Measurements from ENCODE around the gene SGK1.

SGK1 gene

DNA sequence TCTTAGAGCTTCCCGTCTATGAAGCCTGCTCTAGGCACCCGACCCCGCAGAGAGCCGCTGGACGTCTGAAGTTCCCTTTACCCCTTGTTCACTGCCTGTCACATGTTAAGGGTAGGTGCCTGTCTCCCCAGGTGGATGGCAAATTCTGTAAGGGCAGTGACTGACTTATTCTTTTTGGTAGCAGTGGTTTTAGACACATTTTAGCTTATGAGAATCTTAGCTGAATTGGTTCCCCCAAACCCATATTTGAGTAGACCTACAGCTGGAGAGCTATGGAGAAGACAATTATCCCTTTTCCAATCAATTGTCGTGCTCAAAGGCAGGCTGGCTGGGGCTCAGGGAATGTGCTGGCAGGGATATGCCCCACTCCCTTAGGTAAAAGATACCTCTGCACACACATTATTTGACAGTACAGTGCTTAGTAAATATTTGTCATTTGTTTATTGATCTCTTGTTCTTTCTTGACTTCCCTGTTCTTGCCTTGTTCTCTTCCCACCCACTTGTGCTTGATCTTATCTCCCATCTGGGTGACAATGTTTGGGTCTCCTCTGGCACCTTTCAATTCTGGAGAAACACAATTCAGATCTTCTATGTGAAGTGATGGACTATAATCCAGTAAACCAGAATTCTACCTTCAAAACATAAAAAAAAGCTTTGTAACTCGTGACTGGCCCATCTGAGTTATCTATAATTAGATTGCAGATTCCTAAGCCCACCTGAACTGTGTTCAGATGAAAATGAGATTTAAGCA lies 151.2 kb downstream of the SGK1 start:
- DNase-seq (ENCODE audit: extremely low spot score), result no peak
- TF ChIP-seq SP1 (IDR thresholded peaks at IDR 0.05), result no peak
- no peak for TF ChIP-seq NFRKB (IDR thresholded peaks at IDR 0.05)
- TF ChIP-seq, protein P1, sequence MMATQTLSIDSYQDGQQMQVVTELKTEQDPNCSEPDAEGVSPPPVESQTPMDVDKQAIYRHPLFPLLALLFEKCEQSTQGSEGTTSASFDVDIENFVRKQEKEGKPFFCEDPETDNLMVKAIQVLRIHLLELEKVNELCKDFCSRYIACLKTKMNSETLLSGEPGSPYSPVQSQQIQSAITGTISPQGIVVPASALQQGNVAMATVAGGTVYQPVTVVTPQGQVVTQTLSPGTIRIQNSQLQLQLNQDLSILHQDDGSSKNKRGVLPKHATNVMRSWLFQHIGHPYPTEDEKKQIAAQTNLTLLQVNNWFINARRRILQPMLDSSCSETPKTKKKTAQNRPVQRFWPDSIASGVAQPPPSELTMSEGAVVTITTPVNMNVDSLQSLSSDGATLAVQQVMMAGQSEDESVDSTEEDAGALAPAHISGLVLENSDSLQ (IDR thresholded peaks at IDR 0.05), result no peak
- no peak for TF ChIP-seq FOXM1 (IDR thresholded peaks at IDR 0.05; ENCODE audit: borderline replicate concordance)
- no peak for TF ChIP-seq CTBP1 (IDR thresholded peaks at IDR 0.05; ENCODE audit: borderline replicate concordance)
- no peak for TF ChIP-seq HDGF (IDR thresholded peaks at IDR 0.05; ENCODE audit: borderline replicate concordance)
- no peak for TF ChIP-seq TARDBP (IDR thresholded peaks at IDR 0.05)
- TF ChIP-seq ARNT (IDR thresholded peaks at IDR 0.05), result no peak
- no peak for TF ChIP-seq BHLHE40 (IDR thresholded peaks at IDR 0.05; ENCODE audit: borderline replicate concordance)
- TF ChIP-seq LEF1 (IDR thresholded peaks at IDR 0.05; ENCODE audit: borderline replicate concordance), result no peak
- TF ChIP-seq FOXA1 (IDR thresholded peaks at IDR 0.05), result no peak
- no peak for TF ChIP-seq FOXK2 (IDR thresholded peaks at IDR 0.05)
- no peak for TF ChIP-seq L3MBTL2 (conservative IDR thresholded peaks at IDR 0.05)
- POLR2A ChIA-PET, result no interaction called here
- CTCF ChIA-PET, result interaction anchor here (1.0 to 1.5 kb wide), 4 partner anchors 9 to 716 kb away, joined by 3 to 6 read pairs (median 4); no protein-coding TSS in a partner anchor

DNA sequence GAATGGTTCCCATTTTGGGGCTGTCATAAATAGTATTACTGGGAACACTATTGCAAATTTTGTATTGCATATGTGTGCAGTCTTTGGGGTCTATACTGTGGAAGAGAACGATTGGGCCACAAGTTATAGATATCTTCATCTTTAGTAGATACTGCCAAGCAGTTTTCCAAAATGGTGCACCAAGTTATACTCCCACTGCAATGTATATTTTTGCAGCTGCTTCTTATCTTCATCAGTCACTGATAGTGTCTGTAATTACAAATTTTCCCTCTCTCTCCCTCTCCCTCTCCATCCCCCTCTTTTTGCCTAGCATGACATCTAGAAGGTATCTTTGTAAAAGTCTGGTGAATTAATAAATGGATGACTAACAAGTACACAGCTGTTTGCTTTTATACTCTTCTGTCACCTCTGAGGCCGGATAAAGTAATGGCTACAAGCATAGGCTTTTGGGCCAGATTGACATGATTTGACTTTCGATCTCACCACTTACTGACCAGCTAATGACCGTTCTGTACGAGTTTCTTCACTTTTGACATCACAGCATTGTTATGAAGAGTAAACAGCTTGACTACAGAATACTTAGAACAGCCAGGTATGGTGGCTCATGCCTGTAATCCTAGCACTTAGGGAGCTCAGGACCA lies 152.2 kb downstream of the SGK1 start:
- POLR2A ChIA-PET, result no interaction called here
- CTCF ChIA-PET, result interaction anchor here (1.0 to 1.5 kb wide), 2 partner anchors 8 to 717 kb away, joined by 4 to 6 read pairs; no protein-coding TSS in a partner anchor
- TF ChIP-seq BHLHE40 (IDR thresholded peaks at IDR 0.05; ENCODE audit: borderline replicate concordance) (no peak), TARDBP (IDR thresholded peaks at IDR 0.05) (no peak), FOXK2 (IDR thresholded peaks at IDR 0.05) (no peak), ELF4 (IDR thresholded peaks at IDR 0.05) (no peak)
- DNase-seq (ENCODE audit: extremely low spot score), result no peak

DNA sequence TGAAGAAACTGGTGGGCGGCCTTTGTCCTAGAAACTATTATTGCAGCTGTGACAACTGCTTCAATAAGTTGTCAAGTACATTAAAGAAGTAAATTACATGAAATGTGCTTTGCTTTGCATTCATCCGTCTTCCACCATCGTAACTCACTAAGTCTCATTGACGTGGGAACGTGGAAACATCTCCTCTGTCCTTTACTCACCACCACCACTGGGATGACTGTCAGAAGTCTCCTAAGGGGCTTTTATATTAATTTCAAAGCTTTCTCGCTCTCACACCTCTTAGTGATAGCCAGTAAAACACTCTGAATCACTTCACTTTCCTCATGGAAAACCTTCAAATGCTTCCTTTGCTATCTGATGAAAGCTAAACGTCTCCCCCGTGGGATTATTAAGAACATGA lies 153.6 kb downstream of the SGK1 start:
- CTCF ChIA-PET, result interaction anchor here (0.6 kb wide), 1 partner anchor 142 kb away, joined by 5 read pairs; no protein-coding TSS in a partner anchor
- no peak for TF ChIP-seq CTBP1 (IDR thresholded peaks at IDR 0.05; ENCODE audit: borderline replicate concordance)
- no peak for TF ChIP-seq ZNF384 (IDR thresholded peaks at IDR 0.05)
- no peak for TF ChIP-seq SP1 (IDR thresholded peaks at IDR 0.05)
- no peak for TF ChIP-seq FOXA1 (IDR thresholded peaks at IDR 0.05)
- TF ChIP-seq BHLHE40 (IDR thresholded peaks at IDR 0.05; ENCODE audit: borderline replicate concordance), result no peak
- no peak for TF ChIP-seq SUZ12 (IDR thresholded peaks at IDR 0.05)
- no peak for DNase-seq (ENCODE audit: extremely low spot score)
- POLR2A ChIA-PET, result no interaction called here

DNA sequence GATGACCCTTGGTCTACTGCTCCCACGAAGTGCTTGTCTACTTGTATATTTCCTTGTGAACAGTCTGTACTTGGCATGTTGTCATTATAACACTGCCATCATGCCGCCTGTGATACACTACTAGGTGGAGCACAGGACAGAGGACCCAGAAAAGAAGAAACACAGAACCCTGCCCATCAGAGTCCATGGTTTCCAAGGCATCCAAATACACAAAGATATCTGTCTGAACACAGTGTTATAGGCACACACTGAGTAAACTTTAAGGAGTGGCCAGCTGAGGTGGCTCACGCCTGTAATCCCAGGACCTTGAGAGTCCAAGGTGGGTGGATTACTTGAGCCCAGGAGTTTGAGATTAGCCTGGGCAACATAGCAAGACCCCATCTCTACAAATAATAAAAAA lies 155.0 kb downstream of the SGK1 start:
- CTCF ChIA-PET, result no interaction called here
- TF ChIP-seq SP1 (IDR thresholded peaks at IDR 0.05), result no peak
- no peak for TF ChIP-seq BHLHE40 (IDR thresholded peaks at IDR 0.05; ENCODE audit: borderline replicate concordance)
- TF ChIP-seq FOXM1 (IDR thresholded peaks at IDR 0.05; ENCODE audit: borderline replicate concordance), result no peak
- TF ChIP-seq SUZ12 (IDR thresholded peaks at IDR 0.05), result no peak
- no peak for TF ChIP-seq FOXA1 (IDR thresholded peaks at IDR 0.05)
- TF ChIP-seq, protein P1 (IDR thresholded peaks at IDR 0.05), result no peak
- no peak for TF ChIP-seq TARDBP (IDR thresholded peaks at IDR 0.05)
- no peak for TF ChIP-seq ARNT (IDR thresholded peaks at IDR 0.05)
- no peak for TF ChIP-seq FOXK2 (IDR thresholded peaks at IDR 0.05)
- no peak for TF ChIP-seq L3MBTL2 (conservative IDR thresholded peaks at IDR 0.05)
- no peak for TF ChIP-seq LEF1 (IDR thresholded peaks at IDR 0.05; ENCODE audit: borderline replicate concordance)
- TF ChIP-seq ELF4 (IDR thresholded peaks at IDR 0.05), result no peak
- no peak for TF ChIP-seq NFRKB (IDR thresholded peaks at IDR 0.05)
- TF ChIP-seq CTBP1 (IDR thresholded peaks at IDR 0.05; ENCODE audit: borderline replicate concordance), result no peak
- POLR2A ChIA-PET, result no interaction called here
- no peak for DNase-seq (ENCODE audit: extremely low spot score)

DNA sequence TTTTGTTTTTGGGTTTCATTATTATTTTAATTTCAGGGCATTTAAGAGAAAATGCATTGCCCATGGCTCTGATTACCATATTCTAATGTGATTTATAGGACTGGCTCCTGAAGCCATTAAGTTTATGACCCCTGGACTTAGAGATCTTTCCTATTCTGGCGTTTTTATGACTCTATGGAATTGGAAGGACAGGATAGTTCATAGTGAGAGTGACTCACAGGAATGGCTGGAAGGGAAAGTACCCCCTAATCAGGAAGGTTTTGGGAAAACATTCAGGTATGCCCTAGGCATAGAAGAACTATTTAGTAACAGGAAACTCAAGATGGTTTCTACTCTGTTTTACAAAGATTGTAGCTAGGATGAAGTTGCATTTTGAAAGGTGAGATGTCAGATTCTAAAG lies 156.9 kb downstream of the SGK1 start:
- no peak for TF ChIP-seq ARNT (IDR thresholded peaks at IDR 0.05)
- TF ChIP-seq TARDBP (IDR thresholded peaks at IDR 0.05), result no peak
- 0 out of 2 replicates have a peak, but pooled peaks have one; percentile 31 for TF ChIP-seq CTBP1 (IDR thresholded peaks at IDR 0.05; ENCODE audit: borderline replicate concordance)
- TF ChIP-seq, protein P1 (IDR thresholded peaks at IDR 0.05), result peak; percentile 90
- ChIA-PET CTCF (no interaction called here), POLR2A (no interaction called here)
- DNase-seq (ENCODE audit: extremely low spot score), result peak; percentile 23

DNA sequence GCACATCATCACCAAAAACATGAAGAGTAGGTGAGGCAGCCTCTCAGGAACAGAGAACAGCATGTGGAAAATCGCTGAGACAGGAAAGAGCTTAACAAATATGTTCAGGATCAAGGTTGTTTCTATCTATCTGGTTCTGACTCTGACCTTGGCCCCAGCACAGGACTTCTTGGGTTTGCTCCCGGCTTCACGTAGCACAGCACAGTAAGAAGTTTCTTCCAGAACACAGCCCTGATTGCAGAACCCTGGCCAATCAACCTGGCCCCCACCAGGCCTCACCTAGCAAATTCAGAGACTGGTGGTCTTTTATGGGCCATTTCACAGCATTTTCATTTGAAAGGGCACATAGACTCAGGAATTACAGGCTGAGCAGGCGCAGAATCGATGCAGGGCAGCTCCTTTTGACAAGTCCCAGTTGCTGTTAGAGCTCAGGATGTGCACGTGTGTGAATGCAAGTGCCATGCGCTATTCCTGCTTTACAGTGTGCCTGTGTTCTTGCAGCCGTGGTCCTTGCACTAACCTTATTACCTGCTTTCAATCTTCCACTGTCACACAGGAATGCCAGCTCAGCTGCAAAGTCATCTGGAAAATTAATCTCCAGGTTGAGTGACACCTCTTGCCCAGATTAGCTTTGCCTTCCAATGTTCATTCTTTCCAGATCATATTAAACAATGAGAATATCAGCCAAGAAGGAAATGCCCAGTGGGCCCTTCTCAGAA lies 165.0 kb downstream of the SGK1 start:
- ChIA-PET POLR2A (no interaction called here), CTCF (interaction anchor here (0.8 to 2.4 kb wide), 4 partner anchors 30 to 787 kb away, joined by 3 to 8 read pairs (median 5); no protein-coding TSS in a partner anchor)
- TF ChIP-seq, protein P1 (IDR thresholded peaks at IDR 0.05), result peak; percentile 60
- no peak for TF ChIP-seq FOXA1 (IDR thresholded peaks at IDR 0.05)
- no peak for DNase-seq (ENCODE audit: extremely low spot score)

Measured in HEK293T (cell line).